HG03159 (cell line): ENCODE data around the gene LRRC10B.

Source experiments
- ATAC-seq: cut with Tn5 transposase; IDR thresholded peaks from one replicate; pipeline ENCODE4 v1.9.1; 2021; ENCODE audit warnings: mild to moderate bottlenecking, moderate library complexity; ENCODE audit not compliant: unreplicated experiment

The LRRC10B gene

GRCh38 chr11:61507012-61507768 lies 1.4 kb upstream of the LRRC10B start:
- ATAC-seq: no peak

- ATAC-seq: peak; percentile 61
Observed at GRCh38 chr11:61509043-61510029, 787 bp downstream of the LRRC10B start.

GRCh38 chr11:61510166-61510919 lies 1.8 kb downstream of the LRRC10B start:
- ATAC-seq: no peak

- no peak for ATAC-seq
Observed at GRCh38 chr11:61510974-61511373, 2.4 kb downstream of the LRRC10B start.

- no peak for ATAC-seq
Observed at GRCh38 chr11:61511383-61511782, 2.8 kb downstream of the LRRC10B start.

- ATAC-seq: no peak
Observed at GRCh38 chr11:61512435-61512834, 3.9 kb downstream of the LRRC10B start.

- no peak for ATAC-seq
Observed at GRCh38 chr11:61513143-61513765, 4.7 kb downstream of the LRRC10B start.

- no peak for ATAC-seq
Observed at GRCh38 chr11:61514050-61514917, 5.7 kb downstream of the LRRC10B start.

GRCh38 chr11:61515686-61516085 lies 7.1 kb downstream of the LRRC10B start:
- no peak for ATAC-seq

GRCh38 chr11:61516191-61516590 lies 7.6 kb downstream of the LRRC10B start:
- no peak for ATAC-seq

GRCh38 chr11:61516675-61517572 lies 8.4 kb downstream of the LRRC10B start:
- no peak for ATAC-seq

- no peak for ATAC-seq
Observed at GRCh38 chr11:61518032-61518795, 9.7 kb downstream of the LRRC10B start.

- no peak for ATAC-seq
Observed at GRCh38 chr11:61522881-61523280, 14.3 kb downstream of the LRRC10B start.

- ATAC-seq: no peak
Observed at GRCh38 chr11:61524446-61524845, 15.9 kb downstream of the LRRC10B start.

- no peak for ATAC-seq
Observed at GRCh38 chr11:61524963-61525587, 16.5 kb downstream of the LRRC10B start.

- ATAC-seq: no peak
Observed at GRCh38 chr11:61526229-61526628, 17.7 kb downstream of the LRRC10B start.

- ATAC-seq: no peak
Observed at GRCh38 chr11:61526956-61527731, 18.6 kb downstream of the LRRC10B start.
